GM18526 (cell line): ENCODE results near the gene EXOG.

Experiments
- POLR2A ChIP-seq: IDR thresholded peaks from 3 replicates; pipeline ENCODE4 v1.6.1; 2011; ENCODE audit not compliant: insufficient read length; ENCODE audit errors: extremely low read depth

Gene EXOG, protein sequence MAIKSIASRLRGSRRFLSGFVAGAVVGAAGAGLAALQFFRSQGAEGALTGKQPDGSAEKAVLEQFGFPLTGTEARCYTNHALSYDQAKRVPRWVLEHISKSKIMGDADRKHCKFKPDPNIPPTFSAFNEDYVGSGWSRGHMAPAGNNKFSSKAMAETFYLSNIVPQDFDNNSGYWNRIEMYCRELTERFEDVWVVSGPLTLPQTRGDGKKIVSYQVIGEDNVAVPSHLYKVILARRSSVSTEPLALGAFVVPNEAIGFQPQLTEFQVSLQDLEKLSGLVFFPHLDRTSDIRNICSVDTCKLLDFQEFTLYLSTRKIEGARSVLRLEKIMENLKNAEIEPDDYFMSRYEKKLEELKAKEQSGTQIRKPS

DNA sequence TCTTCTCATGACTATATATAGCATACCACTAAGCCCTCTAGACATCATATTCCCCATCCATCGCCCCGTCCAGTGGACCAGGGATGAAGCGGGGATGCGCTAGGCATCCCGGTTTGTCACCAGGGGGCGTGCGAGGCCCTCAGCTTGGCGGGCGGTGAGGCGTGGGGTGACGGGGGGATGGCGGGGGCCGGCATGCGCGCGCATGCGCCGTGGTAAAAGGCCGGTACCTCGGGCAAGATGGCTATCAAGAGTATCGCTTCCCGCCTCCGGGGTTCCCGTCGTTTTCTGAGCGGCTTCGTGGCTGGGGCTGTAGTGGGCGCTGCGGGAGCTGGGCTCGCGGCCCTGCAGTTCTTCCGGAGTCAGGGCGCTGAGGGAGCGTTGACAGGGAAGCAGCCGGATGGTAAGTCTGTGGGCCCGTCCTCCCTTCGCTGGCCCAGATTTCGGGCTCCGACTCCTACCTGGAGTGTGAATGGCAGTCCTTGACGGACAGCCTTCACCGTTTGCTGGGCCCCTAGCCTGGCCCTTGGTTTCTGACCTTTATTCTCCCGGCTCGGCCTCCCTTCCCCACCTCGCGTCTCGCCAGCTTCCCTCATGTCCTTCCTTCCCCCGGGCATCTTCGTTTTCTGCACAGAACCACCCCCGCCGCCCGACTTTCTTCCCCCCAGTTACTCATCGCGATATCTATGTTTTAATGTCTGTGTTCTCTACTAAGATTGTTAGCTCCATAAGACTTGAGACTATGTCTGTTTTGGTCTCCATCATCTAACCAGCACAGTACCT lies at the start of gene EXOG:
TSS of gene EXOG (plus strand) at position 210 of the 780 bp plus-strand sequence. CDS start at position 238, 28 bp downstream.
- TF ChIP-seq POLR2A: peak; percentile 76

DNA sequence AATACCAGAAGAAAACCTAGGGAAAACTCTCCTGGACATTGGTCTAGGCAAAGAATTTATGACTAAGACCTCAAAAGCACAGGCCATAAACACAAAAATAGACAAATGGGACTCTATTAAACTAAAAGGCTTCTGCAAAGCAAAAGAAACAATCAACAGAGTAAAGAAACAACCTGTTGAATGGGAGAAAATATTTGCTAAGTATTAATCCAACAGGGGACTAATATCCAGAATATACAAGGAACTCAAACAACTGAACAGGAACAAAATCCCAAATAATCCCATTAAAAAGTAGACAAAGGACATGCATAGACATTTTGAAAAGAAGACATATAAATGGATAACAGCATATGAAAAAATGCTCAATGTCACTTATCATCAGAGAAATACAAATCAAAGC lies 49.3 kb upstream of the EXOG start:
- TF ChIP-seq POLR2A: no peak

DNA sequence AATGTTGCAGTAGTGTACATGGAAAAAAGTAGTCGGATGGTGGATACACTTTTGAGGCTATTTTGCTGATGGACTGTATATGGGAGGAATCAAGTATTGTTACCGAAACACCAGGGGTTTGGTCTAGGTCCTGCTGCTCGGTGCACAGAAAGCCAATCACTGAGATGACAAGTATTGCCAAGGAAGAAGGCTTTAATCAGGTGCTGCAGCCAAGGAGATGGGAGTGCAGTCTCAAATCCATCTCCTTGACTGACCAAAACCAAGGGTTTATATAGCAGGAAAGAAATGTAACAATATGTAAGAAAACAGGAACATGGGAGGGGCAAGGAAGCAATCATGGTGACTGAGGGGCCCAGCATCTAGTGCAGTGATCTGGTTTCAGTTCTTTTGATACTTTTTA lies 45.3 kb upstream of the EXOG start:
- TF ChIP-seq POLR2A: no peak

DNA sequence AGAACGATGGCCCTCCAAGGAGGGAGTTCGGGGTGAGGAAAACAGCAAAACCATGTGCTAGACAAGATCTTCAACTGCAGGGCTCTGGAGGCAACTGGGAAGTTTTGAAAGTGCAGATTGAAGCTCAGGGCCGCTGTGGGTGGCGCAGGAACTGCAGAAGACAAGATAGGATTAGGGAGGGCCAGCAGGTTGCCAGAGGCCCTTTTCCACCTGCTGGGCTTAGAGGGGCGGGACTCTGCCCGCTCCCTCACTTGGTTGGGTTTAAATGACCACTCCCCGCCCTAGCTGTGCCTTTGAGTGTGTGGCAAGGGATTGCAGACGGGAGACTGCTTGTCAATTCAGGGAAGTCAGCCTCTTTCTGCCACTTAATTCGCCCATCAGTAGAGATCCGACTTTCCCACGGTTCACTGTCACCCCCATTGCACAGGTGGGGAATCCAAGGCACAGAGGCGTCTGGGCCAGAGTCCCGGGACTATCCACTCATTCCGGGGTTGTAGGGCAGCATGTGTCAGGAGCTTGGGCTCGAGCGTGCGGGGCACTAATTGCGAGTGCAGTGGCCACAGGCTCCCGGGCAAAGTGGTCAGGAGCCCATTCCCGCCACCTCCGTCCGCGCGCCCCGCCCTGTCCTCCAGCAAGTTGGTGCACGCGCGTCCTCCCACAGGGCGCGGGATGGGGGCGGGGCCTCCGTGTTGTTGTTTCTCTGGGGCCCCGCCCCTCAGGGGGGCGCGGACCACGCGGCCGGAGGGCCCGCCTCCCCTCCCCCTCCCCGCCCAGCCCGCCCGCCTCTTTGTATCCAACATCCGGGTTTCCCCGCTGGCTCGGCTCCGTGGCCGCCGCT lies 42.8 kb upstream of the EXOG start, which contains the start of gene ACVR2B:
TSS of gene ACVR2B (plus strand) at position 816 of the 838 bp plus-strand sequence. CDS start 433 bp downstream, outside the sequence.
- no peak for TF ChIP-seq POLR2A

DNA sequence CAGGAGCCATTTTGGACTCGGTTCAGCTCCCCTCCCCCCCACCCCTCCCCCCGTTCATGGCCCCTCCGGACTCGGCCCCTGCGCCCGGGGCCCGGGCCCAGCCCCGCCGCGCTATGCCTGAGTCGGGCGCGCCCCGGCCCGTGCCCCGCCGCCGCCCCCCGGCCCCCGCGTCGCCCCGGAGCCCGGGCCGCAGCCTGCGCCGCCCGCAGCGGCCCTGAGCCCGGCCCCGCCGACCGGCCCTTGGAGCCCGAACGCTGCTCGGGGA lies 42.3 kb upstream of the EXOG start:
- TF ChIP-seq POLR2A: no peak

DNA sequence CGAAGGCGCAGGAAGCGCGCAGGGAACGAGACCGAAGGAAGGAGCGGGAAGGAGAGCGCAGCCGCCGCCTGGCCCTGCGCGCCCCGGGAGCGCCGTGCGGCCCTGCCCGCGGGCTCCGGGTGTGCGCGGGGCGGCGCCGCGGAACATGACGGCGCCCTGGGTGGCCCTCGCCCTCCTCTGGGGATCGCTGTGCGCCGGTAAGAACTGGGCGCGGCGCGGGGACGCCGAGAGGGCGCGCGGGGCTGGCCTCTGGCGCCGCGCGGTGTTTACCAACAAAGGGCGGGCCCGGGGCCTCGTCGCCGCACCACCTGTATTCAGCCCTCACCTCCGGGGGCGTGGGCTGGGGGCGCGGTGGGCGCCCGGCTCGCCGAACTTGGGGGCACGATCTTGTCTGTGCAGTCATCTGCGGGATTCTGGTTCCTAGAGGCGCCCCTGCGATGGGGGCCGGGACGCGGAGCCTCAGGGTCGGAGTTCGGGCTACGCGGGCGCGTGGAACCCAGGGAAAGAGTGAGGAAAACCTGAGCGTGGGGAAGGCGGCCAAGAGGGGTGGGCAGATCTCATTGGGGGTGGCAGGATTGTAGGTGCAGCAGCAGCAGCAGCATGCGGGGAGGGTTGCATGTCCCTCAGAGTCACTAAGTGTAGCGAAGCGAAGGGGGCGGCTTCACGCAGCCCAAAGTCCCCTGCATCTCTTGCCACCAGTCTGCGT lies 41.8 kb upstream of the EXOG start:
- TF ChIP-seq POLR2A: no peak

DNA sequence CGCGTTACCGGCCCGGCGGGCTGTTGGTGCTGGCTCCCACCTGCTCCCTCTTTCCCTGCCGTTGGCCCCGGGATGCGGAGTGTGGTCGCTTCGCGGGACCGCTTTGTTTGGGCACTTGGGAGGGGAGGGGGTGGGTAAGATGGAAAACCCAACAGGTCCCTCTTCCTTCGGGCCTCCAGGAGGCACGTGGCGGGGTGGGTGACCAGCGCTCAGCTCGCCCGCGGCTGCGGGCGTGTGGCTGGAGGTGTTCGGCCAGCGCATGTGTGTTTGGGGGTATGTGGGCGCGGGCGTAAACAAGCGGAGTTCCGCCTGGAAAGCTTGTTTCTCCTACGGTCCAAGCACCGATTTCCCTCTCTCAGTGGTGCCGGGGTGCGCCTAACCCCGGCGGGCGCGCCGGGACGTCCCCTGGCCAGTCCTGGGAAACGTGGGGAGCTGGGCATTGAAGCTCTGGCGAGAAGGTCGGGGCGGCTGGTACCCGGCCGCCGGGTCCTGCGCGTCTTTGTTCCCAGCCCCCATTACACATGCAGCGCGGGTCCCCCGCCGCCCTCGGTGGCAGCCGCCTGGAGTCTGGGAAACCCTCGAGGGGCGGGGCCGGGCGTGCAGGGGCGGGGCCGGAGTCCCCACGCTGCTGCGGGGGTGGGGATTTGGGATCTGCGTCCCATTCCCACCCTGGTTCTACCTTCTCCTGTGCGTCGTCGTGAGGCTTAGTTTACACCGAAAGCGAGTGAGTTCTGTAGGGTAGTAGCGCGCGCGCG lies 41.1 kb upstream of the EXOG start:
- TF ChIP-seq POLR2A: no peak

DNA sequence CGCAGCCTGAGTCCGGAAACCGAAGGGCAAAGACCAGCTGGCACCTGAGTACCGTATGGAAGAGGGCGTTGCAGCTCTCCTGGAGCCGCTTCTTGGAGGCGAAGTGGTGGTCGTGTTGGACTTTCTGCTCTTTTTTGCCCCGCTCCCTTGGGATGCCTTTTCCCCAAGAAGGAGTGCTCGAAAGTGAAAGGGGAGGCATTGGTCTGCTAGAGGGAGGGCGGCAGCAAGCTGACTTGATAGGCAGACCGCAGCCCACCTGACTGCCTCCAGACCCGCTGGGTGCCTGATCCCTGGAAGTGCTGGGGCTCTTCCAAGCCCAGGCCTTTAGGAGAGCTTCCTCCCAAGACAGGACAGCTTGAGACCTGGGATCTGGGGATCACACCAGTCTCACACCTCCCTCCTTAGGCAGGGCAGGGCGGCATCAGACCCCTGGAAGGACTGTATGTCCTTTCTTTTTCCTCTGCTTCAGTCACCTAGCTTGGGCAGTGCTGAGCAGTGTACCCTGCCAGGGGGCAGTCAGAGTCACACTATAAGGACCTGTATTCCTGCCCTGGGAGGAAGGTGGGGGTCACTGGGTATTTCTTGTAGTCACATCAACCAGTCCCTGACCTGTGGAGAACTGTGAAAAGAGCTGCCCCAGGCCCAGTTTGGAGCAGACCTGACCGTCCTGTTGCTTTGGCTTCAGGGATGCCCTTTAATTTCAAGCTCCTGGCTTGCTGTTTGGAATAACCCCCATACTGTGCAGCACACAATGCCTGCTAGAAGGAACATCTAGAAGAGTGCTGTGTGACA lies 40.3 kb upstream of the EXOG start:
- TF ChIP-seq POLR2A: no peak

DNA sequence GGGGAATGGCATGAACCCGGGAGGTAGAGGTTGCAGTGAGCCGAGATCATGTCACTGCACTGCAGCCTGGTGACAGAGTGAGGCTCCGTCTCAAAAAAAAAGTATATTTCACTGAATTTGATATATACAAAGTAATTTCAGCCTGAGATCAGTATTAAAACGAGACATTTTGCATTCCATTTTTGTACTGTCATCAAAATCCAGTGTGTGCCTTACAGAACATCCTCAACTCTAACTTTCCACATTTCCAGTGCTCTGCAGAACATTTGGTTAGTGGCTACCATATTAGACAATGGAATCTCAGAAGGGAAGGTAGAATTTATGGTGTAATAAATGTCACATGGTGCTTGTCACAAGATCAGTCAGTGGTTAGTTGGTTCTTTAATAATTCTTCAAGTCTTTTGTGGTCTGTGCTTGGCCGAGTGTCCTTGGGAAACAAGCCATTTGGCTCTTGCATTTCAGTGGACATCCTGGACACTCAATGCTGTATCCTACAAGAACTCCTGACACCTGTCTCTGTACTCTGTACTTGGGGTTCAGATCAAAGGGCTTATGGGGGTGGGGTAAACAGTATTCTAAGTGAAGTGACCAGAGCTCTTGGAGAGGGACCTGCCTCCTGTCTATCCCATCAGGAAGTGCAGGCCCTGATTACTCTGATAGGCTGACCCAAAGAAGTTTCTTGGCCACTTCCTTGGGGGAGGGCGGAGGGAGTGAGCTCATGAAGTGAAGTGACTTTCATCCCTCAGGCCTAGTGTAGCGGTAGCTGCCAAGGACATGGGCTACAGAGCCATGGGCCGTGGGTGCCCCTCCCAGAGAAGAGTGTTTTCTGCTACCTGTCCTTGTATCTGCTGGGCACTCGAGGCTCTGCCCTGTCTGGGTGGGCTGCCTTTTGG lies 38.8 kb upstream of the EXOG start:
- no peak for TF ChIP-seq POLR2A

DNA sequence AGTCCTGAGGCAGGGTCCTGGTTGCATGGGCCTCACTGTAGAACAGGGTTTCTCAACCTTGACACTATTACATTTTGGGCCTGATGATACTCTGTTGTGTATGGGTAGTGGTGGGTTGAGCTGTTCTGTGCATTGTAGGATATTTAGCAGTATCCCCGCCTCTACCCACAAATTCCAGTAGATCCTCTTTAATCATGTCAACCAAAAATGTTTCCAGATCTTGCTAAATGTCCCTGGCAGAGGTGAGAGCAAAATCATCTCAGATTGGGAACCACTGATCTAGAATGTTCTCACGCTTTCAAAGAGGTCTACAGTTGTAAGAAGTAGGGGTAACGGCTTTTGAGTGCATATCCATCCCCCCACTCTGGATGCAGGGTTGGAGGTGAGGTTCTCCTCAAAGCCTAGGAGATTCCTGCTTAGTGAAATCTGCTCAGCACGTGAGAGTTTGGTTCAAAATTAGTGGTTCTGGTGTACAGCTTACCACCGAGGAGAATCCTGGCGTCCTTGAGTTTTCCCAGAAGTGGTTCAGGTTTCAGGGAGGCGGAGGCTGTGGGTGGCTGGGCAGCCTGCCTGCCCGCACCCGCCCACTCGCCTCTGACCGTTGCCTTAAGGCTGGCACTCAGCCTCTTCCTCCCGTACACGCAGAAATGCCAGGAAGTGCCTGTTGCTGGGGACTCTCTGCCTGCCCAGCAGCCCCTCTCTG lies 37.2 kb upstream of the EXOG start:
- no peak for TF ChIP-seq POLR2A

DNA sequence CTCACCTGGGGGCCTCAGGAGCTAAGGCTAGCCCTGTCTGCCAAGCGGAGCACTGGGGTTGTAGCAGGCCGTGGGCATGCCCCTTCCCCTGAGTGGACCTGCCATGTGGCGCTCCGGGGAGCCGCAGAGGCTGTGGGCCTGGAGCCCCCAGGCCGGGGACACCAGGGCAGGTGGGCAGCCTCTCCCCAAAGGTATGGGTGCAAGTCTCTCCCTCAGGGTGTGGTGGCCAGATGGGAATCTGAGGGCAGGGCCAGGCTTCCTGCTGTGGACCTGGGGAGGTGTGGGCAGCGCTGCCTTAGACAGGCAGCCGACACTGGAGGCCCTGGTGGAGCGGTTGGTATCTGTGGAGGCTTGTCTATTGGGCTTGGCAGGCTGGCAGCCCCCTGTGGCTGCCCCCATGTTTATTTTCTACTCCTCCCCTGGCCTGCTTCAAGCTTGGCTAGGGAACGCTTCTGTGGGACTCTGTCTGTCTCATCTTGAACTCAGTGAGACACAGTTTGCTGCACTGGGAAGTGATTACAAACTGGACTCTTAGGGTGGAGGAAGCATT lies 36.6 kb upstream of the EXOG start:
- no peak for TF ChIP-seq POLR2A
